B cell (primary cell): ENCODE measurements around the gene ADAMTS12.

Experiments
- CTCF ChIP-seq: fragments of 200-600 bp; IDR thresholded peaks from one replicate; pipeline ENCODE4 v1.8.0; 2022; ENCODE audit warnings: antibody characterized with exemption, mild to moderate bottlenecking
- EZH2 ChIP-seq: IDR thresholded peaks from 2 replicates; pipeline ENCODE4 v1.6.1; 2012; ENCODE audit warnings: borderline replicate concordance, low read depth, mild to moderate bottlenecking, moderate library complexity, low read length; ENCODE audit not compliant: insufficient read depth, poor library complexity, severe bottlenecking

GRCh38 chr5:33929925-33930690 lies 38.3 kb upstream of the ADAMTS12 start:
- TF ChIP-seq CTCF (no peak), EZH2 (no peak)
